Measurements from ENCODE around the gene PFKFB3. TPM values are rescaled to one million over a fixed set of nuclear protein-coding genes. Genes with fewer than 3 reads are reported as not detected.

Gene PFKFB3
- total RNA-seq, 1 experiment from 2014 or later = 21.8 TPM

DNA sequence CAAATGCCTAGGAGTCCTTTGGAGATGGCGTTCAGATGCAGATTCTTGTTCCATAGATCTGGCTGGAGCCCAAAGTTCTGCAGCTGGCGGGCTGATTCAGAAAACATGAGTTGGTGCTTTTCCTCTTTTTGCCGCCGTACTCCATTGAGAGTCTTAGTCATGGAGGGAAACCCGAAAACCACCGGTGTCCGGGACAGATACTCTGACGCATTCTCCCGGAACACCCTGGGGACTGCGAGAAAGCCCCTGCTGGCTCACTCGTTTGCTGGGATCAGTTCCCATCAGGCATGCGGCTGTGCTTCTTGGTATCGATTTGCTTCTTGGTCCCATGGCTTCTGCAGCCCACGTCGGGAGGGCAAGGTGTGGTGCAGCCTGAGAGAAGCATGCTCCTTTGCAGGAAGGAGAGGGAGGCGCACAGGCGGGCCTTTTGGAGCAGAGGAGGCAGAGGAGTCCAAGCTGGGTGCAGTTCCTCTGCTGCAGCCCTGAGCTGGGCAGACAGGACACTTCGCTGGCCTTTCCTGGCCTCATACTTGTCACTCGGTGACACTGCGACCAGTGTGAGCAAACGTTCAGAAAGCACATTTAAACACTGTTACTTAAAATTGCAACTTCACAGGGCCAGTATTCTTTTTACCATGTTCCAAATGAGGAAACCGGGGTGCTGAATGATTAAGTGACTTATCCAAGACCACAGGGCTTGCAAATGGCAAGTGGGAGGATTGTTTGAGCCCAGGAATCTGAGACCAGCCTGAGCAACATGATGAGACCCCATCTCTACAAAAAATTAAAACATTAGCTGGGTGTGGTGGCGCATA lies 30.6 kb upstream of the PFKFB3 start:
- DNase-seq (ENCODE audit: low read depth in 1 of 2, low spot score in 2 of 2) = peak; percentile 67 to 84

GRCh38 chr10:6173203-6173602 lies 29.5 kb upstream of the PFKFB3 start:
- Histone ChIP-seq H3K4me3 (no peak overlapping the region), H3K27me3 (replicated peaks) (no peaks in the 10 kb centered on the region), H3K9me3 (replicated peaks) (no peaks in the 10 kb centered on the region), H3K36me3 (peaks cover 14% of the 10 kb centered on the region), H3K4me1 (replicated peaks) (peaks cover 23% of the 10 kb centered on the region), H3K27ac (no peak overlapping the region)
- no peak for DNase-seq (ENCODE audit: low read depth in 1 of 2, low spot score in 2 of 2)

More for the DNA sequence above, 30.6 kb upstream of the PFKFB3 start:
- peaks cover 20% of the 10 kb centered on the region for H3K36me3 ChIP-seq
- H3K27me3 ChIP-seq (replicated peaks) = no peaks in the 10 kb centered on the region
- peaks cover 23% of the 10 kb centered on the region for H3K4me1 ChIP-seq (replicated peaks)
- H3K4me3 ChIP-seq = no peak overlapping the region
- H3K27ac ChIP-seq = peak overlapping the region; percentile 17; the same call in 1 of the 2 replicates
- H3K9me3 ChIP-seq (replicated peaks) = no peaks in the 10 kb centered on the region

DNA sequence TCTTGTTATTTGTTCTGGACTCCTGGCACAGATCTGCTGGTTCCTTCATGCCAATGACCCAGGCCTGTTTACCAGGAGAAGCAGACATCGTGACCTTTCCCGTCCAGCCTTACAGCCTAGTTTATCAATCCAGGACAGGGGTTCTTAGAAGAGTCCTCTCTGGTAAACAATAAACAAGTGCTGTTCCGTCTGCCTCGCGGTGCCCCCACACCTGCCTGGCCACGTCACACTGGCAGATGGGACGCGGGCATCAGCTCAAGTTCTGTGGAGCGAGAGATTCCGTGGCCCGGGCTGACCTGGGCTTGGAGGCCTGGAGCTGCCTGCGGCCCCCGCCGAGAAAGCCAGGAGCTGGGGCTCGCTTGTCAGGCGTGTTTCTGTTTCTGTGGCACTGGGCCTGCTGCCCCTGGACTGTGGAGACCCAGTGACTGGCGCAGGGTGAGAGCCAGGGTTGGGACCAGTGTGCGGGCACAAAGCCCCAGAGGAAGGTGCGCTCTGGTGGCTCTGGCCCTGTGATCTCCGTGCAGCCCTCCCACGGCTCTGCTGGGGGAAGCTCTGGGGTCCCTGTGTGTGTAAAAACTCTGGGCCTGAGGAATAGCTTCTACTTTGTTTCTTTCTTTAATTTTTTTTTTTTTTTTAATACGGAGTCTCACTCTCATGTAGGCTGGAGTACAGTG lies 28.4 kb upstream of the PFKFB3 start:
- Histone ChIP-seq H3K4me1 (replicated peaks) (peaks cover 23% of the 10 kb centered on the region), H3K27ac (no peak overlapping the region), H3K9me3 (replicated peaks) (no peaks in the 10 kb centered on the region), H3K27me3 (replicated peaks) (no peaks in the 10 kb centered on the region), H3K4me3 (no peak overlapping the region), H3K36me3 (peaks cover 13% of the 10 kb centered on the region)
- no peak for DNase-seq (ENCODE audit: low read depth in 1 of 2, low spot score in 2 of 2)

DNA sequence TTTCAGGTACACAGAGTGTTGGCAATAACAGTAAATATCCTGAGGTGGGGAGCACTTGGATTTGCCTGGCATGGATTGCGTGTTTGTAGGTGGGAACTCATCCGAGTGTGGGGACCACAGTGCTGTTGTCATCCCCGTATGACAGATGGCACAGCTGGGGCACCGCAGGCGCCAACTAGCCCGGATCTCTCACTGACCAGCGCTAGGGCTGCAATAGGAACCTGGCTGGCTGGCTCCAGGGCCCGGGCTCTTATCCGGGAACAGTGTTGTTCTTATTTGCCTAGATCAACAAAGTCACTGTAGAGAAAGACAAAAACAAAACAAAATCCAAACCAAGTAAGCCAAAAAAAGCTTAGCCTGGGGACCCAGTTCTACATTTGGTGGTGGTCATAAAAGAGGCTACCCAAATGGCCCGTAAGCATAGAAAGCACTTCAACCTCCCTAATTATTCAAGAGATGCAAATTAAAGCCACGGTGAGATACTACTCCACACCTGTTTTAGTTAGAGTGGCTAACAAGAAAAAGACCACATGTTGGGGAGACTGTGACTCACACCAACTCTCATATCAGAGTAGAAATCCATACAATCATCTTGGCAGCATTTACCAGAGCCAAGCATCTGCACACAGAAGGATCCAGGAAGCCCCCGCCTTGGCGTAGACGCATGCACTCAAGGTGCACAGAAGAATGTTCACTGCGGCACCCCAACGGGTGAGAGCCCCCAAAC lies 27.2 kb upstream of the PFKFB3 start:
- Histone ChIP-seq H3K4me1 (replicated peaks) (peaks cover 23% of the 10 kb centered on the region), H3K27ac (no peak overlapping the region), H3K4me3 (no peak overlapping the region), H3K27me3 (replicated peaks) (no peaks in the 10 kb centered on the region), H3K9me3 (replicated peaks) (no peaks in the 10 kb centered on the region), H3K36me3 (peaks cover 13% of the 10 kb centered on the region)
- DNase-seq (ENCODE audit: low read depth in 1 of 2, low spot score in 2 of 2) = no peak

DNA sequence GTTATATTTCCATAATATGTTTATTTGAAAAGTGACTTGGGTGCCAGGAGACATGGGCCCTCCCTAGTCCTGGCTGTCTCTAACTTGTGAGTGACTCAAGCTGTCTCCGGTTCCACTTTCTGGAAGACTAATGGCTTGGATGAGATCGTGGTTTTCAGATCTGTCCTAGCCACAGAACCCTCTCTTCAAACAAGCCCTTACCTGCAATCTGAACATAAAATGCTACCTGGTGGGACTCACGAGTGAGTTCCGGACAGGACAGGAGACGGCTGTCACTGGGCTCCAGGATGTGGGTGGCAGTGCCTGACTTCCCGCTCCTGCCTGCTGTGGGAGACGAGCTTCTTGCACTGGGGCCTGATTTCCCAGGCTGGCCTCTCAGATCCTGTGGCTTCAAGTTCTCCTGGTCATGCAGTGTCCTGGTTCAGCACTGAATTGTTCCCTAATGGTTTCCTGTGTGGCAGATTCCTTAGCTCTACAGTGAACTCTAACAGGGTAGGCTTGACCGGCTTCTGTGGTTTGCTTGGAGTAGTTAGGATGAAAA lies 26.0 kb upstream of the PFKFB3 start:
- Histone ChIP-seq H3K36me3 (peaks cover 13% of the 10 kb centered on the region), H3K27ac (0 out of 2 replicates have a peak overlapping the region, but pooled peaks have one; percentile 23), H3K27me3 (replicated peaks) (no peaks in the 10 kb centered on the region), H3K4me3 (no peak overlapping the region), H3K9me3 (replicated peaks) (no peaks in the 10 kb centered on the region), H3K4me1 (replicated peaks) (peaks cover 19% of the 10 kb centered on the region)
- peak in 1 of 2 experiments; percentile 14 for DNase-seq (ENCODE audit: low read depth in 1 of 2, low spot score in 2 of 2)

DNA sequence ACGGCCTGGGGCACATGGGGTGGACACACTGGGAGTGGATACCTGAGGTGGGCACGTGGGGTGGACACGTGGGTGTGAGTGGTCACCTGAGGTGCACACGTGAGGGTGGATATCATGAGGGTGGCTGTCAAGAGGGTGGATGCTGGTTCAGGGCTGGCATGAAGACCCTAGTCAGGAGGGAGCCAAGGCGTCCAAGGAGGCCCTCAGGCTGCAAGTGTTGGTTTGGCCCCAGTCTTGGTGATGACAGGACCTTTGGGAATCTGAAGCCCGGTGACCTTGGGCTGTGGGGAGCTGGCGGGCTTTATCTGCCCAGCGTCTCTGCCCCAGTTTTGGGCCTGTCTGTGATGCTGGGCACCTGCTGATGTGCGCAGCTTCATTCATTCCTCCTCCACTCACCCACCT lies 24.9 kb upstream of the PFKFB3 start:
- H3K4me3 ChIP-seq = no peak overlapping the region
- peaks cover 13% of the 10 kb centered on the region for H3K4me1 ChIP-seq (replicated peaks)
- no peaks in the 10 kb centered on the region for H3K27me3 ChIP-seq (replicated peaks)
- no peaks in the 10 kb centered on the region for H3K9me3 ChIP-seq (replicated peaks)
- H3K36me3 ChIP-seq = peaks cover 8% of the 10 kb centered on the region
- DNase-seq (ENCODE audit: low read depth in 1 of 2, low spot score in 2 of 2) = no peak
- no peak overlapping the region for H3K27ac ChIP-seq

GRCh38 chr10:6178581-6178980 lies 24.2 kb upstream of the PFKFB3 start:
- Histone ChIP-seq H3K4me1 (replicated peaks) (peaks cover 13% of the 10 kb centered on the region), H3K27me3 (replicated peaks) (no peaks in the 10 kb centered on the region), H3K4me3 (no peak overlapping the region), H3K36me3 (peaks cover 6% of the 10 kb centered on the region; the same call in 1 of the 2 replicates), H3K27ac (no peak overlapping the region), H3K9me3 (replicated peaks) (no peaks in the 10 kb centered on the region)
- DNase-seq (ENCODE audit: low read depth in 1 of 2, low spot score in 2 of 2) = no peak

DNA sequence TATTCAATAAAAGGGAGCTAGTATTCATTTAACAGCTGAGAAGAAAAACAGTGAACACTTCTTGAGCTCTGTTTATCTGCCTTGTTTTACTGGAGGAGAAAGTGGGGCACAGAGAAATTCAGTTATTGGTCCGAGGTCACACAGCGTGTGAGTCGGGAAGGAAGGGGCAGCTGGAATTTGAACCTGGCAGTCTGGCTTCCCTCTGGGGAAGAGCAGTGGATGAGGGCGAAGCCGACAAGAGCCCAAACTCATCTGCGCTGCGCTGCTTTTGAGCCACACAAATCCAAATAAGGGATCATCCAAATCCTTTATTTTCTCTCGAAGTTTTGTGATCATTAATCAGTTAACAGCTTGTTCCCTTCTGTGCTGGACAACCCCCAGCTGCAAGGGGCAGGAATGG lies 23.7 kb upstream of the PFKFB3 start:
- no peak for DNase-seq (ENCODE audit: low read depth in 1 of 2, low spot score in 2 of 2)
- no peak overlapping the region for H3K4me3 ChIP-seq
- no peaks in the 10 kb centered on the region for H3K9me3 ChIP-seq (replicated peaks)
- peaks cover 13% of the 10 kb centered on the region for H3K4me1 ChIP-seq (replicated peaks)
- no peaks in the 10 kb centered on the region for H3K27me3 ChIP-seq (replicated peaks)
- H3K36me3 ChIP-seq = peaks cover 6% of the 10 kb centered on the region; the same call in 1 of the 2 replicates
- no peak overlapping the region for H3K27ac ChIP-seq

DNA sequence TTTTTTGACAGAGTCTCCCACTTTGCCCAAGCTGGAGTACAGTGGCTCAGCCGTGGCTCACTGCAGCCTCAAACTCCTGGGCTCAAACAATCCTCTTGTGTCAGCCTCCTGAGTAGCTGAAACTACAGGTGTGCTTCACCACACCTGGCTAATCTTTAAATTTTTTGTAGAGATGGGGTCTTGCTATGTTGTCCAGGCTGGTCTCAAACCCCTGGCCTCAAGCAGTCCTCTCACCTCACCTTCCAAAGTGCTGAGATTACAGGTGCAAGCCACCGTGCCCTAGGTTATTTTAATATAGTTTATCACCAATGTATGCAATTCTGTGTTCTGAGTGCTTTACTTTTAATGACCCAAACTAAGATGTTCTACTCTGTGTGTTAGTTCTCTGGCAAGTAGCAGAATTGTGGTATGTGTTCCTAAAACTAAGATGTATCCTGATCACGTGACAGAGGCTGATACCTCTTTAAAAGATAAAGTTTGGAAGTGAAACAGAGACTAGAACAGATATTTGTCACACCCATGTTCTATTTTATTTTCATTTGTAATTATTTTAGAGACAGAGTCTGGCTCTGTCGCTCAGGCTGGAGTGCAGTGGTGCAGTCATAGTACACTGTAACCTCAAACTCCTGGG lies 22.1 kb upstream of the PFKFB3 start:
- peaks cover 6% of the 10 kb centered on the region; the same call in 1 of the 2 replicates for H3K36me3 ChIP-seq
- DNase-seq (ENCODE audit: low read depth in 1 of 2, low spot score in 2 of 2) = no peak
- H3K9me3 ChIP-seq (replicated peaks) = no peaks in the 10 kb centered on the region
- no peak overlapping the region for H3K4me3 ChIP-seq
- no peaks in the 10 kb centered on the region for H3K27me3 ChIP-seq (replicated peaks)
- H3K4me1 ChIP-seq (replicated peaks) = peaks cover 13% of the 10 kb centered on the region
- no peak overlapping the region for H3K27ac ChIP-seq

DNA sequence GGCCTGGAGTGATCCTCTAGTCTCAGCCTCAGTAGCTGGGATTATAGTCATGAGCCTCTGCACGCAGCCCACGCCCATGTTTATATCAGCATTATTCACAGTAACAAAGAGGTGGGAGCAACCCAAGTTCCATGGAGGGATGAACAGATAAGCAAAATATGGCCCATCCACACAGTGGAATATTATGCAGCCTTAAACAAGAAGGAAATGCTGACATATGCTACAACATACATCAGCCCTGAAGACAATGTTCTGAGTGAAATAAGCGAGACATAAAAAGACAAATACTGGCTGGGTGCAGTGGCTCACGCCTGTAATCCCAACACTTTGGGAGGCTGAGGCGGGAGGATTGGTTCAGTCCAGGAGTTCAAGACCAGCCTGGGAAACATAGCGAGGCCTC lies 21.5 kb upstream of the PFKFB3 start:
- Histone ChIP-seq H3K27ac (no peak overlapping the region), H3K27me3 (replicated peaks) (no peaks in the 10 kb centered on the region), H3K36me3 (peaks cover 3% of the 10 kb centered on the region; the same call in 1 of the 2 replicates), H3K9me3 (replicated peaks) (no peaks in the 10 kb centered on the region), H3K4me1 (replicated peaks) (peaks cover 14% of the 10 kb centered on the region), H3K4me3 (no peak overlapping the region)
- no peak for DNase-seq (ENCODE audit: low read depth in 1 of 2, low spot score in 2 of 2)

- 0 out of 2 replicates have a peak, but pooled peaks cover 3% of the 10 kb centered on the region for H3K36me3 ChIP-seq
- peaks cover 9% of the 10 kb centered on the region for H3K4me1 ChIP-seq (replicated peaks)
- no peaks in the 10 kb centered on the region for H3K27me3 ChIP-seq (replicated peaks)
- H3K9me3 ChIP-seq (replicated peaks) = no peaks in the 10 kb centered on the region
- H3K27ac ChIP-seq = no peak overlapping the region
- no peak for DNase-seq (ENCODE audit: low read depth in 1 of 2, low spot score in 2 of 2)
- no peak overlapping the region for H3K4me3 ChIP-seq
Observed at GRCh38 chr10:6182454-6183098, 20.2 kb upstream of the PFKFB3 start.

- Histone ChIP-seq H3K4me1 (replicated peaks) (peaks cover 9% of the 10 kb centered on the region), H3K4me3 (no peak overlapping the region), H3K27me3 (replicated peaks) (no peaks in the 10 kb centered on the region), H3K9me3 (replicated peaks) (no peaks in the 10 kb centered on the region), H3K36me3 (0 out of 2 replicates have a peak, but pooled peaks cover 2% of the 10 kb centered on the region), H3K27ac (no peak overlapping the region)
- DNase-seq (ENCODE audit: low read depth in 1 of 2, low spot score in 2 of 2) = no peak
Observed at GRCh38 chr10:6185039-6185716, 17.6 kb upstream of the PFKFB3 start.

All from SJSA1 (cell line).